GM18519 (cell line): ENCODE measurements around the gene ETFB.

Source experiments
- ATAC-seq: cut with Tn5 transposase; IDR thresholded peaks from one replicate; pipeline ENCODE4 v1.9.1; 2021; ENCODE audit warnings: mild to moderate bottlenecking, moderate library complexity; ENCODE audit not compliant: unreplicated experiment, low FRiP score

ETFB gene

GRCh38 chr19:51375504-51376221 is 9.5 kb upstream of the ETFB start:
- no peak for ATAC-seq

- ATAC-seq = no peak
These were observed 6.7 kb upstream of the ETFB start, which contains the start of gene NKG7 for GRCh38 chr19:51372649-51373504. TSS of gene NKG7 (minus strand) at chr19:51372654. CDS start at chr19:51372535, 119 bp downstream.

DNA sequence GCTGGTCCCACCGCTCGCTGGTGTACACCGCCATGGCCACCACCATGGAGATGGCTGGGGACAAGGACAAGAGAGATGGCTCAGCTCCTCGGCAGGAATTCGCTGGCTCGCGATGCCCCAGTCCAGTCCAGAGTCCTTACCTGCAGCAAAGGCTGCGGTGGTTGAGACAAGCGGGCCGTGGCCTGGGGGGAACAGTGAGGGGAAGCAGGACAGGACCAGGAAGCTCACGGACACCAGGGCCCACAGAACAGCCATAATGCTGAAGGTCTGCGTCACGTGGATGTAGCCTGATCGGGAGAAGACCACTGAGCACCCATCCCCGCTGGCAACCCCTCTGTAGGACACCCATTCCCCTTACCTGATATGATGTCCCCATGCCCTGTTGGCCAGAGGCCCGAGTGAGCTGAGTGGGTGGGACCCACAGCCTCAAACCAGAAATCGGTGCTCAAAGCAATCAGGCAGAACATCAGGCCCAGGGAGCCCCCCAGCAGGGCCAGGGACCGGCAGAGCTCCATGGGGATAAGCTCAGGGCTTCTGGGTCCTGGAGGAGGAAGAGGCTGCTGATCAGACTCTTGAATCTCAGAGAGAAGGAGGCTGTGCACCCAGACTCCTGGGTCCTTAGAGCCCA is 5.9 kb upstream of the ETFB start:
- ATAC-seq = no peak

DNA sequence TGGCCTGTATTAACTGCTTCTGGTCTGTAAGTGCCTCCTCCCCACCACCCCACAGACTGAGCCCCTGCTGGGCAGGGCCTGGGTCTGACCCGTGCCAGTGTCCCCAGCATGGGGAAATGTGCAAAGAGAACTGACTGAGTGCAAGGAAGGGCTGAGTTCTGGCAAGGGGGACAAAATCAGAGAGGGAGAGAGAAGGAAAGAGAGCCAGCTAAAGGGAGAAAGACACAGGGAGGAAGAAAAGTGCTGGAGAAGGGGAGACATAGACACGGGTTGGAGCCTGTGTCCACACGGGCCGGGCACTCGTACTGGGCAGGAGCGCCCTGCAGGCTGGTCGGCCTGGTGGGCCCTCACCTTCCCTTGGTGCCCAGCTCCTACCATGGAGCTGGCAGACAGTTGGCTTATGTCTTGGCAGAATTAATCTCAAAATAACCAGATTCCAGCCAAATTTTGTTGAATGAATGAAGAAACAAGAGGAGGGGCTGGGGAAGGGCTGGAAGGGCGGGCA is 5.0 kb upstream of the ETFB start:
- ATAC-seq = no peak

- ATAC-seq = no peak
These were observed 4.0 kb upstream of the ETFB start for GRCh38 chr19:51370230-51370629.

DNA sequence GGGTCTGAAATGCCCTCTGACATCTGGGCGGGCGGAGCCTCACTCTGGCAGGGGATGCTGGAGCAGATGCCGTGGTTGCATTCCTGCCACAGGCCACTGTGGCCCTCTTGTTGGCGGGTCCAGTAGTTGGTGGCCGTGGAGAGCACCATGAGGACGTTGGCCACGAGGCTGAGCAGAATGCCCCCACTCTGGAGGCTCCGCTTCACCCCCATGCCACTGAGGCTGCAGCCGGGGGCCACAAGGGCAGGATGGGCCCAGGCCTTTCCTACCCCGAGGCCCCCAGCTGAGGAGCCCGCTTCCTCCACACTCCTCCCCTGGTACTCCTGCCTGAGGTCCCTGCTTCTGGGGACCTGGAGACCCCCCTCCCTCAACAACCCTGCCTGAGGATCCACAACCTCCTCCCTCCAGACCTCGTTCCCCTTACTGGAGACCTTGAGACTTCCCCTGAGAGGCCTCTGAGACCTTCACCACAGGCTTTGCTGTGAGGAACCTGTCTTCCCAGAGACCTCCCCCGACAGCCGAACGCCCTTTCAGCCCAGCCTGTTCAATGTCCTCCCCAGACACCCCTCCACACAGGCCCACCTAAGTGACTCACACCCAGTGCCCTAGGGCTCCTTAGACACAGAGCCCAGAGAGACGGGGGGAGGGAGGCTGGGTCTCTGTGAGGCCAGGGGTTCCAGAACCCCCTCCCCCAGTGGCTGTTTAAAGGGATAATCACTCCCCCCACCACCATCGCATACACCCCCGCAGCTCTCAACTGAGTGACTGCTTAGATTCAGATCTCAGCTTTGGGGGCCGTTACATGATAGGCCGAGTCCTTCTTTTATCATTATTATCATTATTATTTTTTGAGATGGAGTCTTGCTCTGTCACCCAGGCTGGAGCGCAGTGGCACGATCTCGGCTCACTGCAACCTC is 2.4 kb upstream of the ETFB start, which contains the start of gene CLDND2:
CLDND2 (minus strand) TSS at position 638 of the 917 bp plus-strand sequence; CDS start at position 212, 426 bp downstream.
- ATAC-seq = no peak

GRCh38 chr19:51367565-51368365 is 1.6 kb upstream of the ETFB start:
- peak; percentile 37 for ATAC-seq

DNA sequence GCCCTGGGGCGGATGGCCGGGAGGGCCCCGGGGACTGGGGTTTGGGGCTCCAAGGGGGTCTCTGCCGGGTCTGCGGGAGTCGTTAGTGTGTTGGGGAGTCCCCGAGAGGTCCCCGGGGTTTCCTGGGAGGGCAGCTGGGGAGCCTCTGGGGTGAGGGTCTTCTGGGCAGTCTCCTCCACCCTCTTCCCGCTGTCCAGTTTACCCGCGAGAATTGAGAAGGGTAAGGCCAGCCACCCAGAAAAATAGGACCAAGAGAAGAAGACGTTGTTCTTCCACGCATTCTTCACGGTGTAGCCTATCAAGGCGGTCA is 1.0 kb upstream of the ETFB start:
- ATAC-seq = no peak

DNA sequence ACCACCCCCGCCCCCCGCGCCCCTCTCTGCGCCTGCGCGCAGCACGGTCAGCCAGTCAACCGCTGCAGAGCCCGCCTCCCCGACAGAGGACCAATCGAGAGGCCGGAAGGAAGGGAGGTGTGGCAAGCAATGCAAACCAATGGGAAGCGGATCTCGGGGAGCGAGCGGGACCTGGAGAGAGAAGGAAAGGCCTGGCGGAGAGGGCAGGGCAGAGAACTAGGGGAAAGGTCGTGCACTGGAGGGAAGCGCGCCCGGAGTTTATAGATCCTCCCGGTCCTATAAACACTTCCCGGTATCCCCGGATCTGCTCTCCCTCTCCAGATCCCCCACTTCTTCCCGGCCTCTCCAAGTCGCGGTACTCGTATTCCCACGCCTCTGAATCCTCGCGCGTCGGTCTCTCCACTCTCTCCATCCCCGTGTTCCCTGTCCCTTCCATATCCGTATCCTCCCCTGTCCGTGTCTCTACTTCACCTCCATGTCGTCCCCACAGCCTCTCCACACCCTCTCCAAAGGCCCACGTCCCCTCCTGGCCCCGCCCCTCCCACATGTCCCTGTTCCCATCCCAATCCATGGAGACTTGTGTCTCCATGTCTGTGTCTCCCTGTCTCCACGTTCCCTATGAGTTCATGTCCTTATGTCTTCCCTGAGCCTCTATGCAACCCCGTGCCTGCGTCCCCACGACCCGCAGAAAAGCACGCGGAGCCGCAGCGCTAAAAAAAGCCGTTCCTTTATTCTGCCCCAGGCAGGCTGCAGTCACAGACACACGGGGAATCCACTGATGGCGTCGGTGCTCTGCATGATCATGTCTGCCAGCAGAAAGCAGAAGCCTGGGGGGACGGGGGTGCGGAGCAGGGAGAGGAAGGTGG is 434 bp upstream of the ETFB start:
- ATAC-seq = peak; percentile 40

DNA sequence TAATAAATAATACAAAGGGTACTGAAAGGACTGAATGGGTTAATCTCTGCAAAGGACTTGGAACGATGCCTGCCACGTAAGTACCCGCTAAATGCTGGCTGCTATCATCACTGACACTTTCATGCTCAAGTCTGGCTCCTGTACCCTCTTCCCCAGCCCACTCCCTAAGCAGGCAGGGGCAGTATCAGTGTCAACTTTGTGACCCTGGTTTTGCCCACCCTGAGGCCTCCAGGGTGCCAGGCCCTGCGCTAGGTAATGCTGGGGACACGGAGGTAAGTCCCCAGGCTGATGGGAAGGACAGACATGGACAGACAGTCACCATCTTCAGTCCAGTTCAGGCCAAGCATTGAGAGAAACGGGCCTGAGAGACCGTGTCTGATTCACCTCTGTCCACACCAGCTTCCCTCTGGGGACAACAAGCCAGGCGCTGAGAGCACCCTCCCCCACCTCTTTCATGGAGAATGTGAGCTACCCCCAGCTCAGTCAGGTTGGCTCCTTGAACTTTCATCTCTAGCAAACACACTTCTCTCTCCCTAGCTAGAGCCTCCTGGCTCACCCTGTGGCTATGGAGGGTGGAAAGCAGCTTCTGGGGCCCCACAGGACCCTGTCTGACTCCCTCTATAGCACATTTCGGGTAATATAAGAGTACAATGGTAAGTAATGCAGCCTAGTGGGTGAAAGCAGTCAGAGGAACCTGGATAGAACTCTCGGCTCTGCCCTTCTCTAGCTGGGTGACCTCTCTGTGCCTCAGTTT is 800 bp downstream of the ETFB start:
- no peak for ATAC-seq

DNA sequence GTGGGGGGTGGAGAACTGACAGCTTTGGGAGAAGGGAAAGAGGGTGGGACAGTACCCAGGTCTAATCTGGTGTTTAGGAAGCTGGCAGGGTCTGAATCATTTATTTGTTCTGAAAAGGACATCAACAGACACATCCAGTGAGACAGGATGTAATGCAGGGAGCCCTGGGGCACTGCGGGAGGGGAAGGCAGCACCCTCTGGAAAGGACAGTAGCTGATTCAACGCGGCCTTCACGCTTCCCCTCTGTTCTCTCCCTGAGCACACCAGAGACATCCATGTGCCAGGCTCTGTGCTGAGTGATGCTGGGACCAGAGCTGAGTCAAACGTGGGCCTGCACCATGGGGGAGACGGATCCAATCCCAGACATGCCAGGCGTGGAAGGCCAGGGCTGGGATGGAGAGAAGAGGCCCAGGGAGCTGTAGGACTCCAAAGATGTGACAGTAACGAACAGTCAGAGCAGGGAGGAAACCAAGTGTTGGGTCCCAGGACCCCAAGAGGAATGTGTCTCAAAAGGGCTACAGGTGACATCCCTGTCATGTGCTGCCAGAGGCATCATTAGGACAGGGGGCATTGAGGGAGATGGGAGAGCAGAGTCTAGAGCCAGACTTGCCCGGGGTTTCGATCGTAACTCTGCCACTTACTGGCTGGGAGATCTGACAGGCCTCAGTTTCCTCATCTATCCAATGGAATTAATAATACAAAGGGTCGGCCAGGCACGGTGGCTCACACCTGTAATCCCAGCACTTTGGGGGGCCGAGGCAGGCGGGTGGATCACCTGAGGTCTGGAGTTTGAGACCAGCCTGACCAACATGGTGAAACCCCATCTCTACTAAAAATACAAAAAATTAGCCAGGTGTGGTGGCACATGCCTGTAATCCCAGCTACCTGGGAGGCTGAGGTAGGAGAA is 1.7 kb downstream of the ETFB start:
- no peak for ATAC-seq

DNA sequence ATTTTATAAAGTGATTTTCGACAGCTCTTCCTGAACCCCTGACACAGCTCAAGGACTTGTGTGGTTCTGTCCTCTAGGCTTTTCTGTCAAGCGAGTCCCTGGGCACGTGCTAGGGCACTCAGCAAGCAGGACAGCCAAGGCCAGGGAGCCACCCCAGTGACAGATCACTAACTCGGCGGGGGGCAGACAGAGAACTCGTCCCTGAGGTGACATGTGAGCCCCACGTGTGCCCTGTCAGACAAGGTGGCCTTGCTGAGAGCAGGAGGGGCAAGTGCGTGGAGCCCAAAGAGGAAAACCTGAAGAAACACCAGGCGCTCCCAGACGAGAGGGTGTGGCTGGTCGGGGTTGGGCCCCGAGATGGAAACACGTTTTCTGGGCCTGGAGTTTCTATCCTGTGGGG is 4.9 kb downstream of the ETFB start:
- no peak for ATAC-seq

DNA sequence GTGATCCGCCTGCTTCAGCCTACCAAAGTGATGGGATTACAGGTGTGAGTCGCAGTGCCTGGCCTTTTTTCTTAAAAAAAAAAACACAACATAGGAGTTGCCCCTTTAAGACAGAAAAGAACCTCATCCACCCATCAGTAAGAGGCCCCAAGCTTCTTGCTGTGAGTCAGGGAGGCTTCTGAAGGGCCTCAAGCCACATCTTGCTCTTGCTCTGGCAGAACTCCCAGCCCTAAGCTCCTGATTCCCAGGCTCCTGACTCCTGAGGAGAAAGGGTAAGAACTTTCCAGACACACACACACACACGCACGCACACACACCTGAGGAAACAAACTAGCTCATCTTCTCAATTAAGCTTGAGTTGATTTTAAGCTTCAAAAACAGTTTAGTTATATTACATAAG is 6.9 kb downstream of the ETFB start:
- no peak for ATAC-seq

- ATAC-seq = no peak
These were observed 8.2 kb downstream of the ETFB start for GRCh38 chr19:51357952-51358351.

DNA sequence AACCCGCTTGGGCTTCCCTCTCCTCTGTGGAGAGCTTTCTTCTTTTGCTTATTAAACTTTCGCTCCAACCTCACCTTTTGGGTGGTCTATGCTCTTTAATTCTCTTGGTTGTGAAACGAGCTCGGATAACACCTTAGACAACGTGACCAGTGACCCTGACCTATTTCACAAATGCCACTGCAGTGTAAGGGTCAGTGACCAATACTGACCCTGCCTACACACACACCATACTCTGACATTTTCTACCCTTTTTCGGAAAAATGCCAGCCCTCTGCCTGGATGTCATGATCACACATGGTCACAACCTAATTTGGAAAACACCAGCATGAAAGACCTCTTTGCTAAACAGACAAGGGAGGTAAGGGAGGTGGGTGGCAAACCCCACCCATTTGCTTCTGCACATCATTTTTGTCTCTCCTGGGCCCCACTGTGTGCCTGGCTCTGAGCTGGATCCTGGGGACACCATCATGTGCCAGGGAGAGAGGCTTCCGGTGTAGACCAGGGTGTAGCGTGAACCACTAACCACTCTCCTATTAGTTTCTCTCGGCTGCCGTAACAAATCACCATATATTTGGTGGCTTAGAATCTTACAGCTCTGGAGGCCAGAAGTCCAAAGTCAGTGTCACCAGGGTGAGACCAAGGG is 9.9 kb downstream of the ETFB start:
- ATAC-seq = no peak

DNA sequence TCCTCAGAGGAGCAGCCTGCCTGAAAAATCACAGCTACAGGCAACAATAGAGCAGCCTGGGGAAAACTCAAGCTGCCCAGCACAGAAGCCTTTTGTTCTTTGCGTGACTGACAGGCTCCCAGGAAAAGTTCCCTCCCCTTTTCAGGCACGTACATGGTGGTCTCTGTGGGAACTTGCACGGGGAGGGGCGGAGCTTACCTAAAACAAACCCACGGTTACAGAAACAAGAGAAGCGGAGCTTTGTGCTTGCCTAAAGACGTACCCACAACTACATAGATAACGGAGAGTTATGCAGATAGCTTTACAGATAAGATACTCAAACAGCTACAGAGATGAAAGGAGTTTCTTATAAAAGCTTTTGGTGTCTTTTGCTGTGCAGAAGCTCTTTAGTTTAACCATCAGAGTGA is 11.4 kb downstream of the ETFB start:
- no peak for ATAC-seq
